HAP-1 (cell line): Measurements from ENCODE around the gene ESPNL.

Source experiments
- DNase-seq, 2 experiments: peaks; one replicate each; pipeline ENCODE4 v3.0.0-alpha.2; 2016 to 2020; ENCODE audit warnings: low spot score in 2 of 2
- H3K27me3 ChIP-seq: fragments of 250-450 bp; sonication (Bioruptor Pico); 2 replicates; pipeline ENCODE4 v1.5.1; 2020; ENCODE audit warnings: low read depth, mild to moderate bottlenecking, moderate library complexity
- H3K36me3 ChIP-seq: fragments of 250-450 bp; sonication (Bioruptor Pico); replicated peaks from 2 replicates; pipeline ENCODE4 v1.5.1; 2020; ENCODE audit warnings: mild to moderate bottlenecking
- H3K4me1 ChIP-seq: fragments of 250-450 bp; sonication (Bioruptor Pico); 2 replicates; pipeline ENCODE4 v1.5.1; 2020; ENCODE audit warnings: mild to moderate bottlenecking
- H3K4me3 ChIP-seq: fragments of 250-450 bp; sonication (Bioruptor Pico); 2 replicates; pipeline ENCODE4 v1.5.1; 2020; ENCODE audit warnings: mild to moderate bottlenecking, moderate library complexity
- H3K9me3 ChIP-seq: fragments of 250-450 bp; sonication (Bioruptor Pico); 2 replicates; pipeline ENCODE4 v1.5.1; 2020; ENCODE audit warnings: mild to moderate bottlenecking, moderate library complexity
- in situ Hi-C: fragments of 300-500 bp; cut with MboI; formaldehyde crosslinking; loops from 3 replicates; pipeline ENCODE4 v1.14.3; 2020; ENCODE audit warnings: low sequenced_read_pairs, inconsistent platforms, mixed read lengths

ESPNL gene

DNA sequence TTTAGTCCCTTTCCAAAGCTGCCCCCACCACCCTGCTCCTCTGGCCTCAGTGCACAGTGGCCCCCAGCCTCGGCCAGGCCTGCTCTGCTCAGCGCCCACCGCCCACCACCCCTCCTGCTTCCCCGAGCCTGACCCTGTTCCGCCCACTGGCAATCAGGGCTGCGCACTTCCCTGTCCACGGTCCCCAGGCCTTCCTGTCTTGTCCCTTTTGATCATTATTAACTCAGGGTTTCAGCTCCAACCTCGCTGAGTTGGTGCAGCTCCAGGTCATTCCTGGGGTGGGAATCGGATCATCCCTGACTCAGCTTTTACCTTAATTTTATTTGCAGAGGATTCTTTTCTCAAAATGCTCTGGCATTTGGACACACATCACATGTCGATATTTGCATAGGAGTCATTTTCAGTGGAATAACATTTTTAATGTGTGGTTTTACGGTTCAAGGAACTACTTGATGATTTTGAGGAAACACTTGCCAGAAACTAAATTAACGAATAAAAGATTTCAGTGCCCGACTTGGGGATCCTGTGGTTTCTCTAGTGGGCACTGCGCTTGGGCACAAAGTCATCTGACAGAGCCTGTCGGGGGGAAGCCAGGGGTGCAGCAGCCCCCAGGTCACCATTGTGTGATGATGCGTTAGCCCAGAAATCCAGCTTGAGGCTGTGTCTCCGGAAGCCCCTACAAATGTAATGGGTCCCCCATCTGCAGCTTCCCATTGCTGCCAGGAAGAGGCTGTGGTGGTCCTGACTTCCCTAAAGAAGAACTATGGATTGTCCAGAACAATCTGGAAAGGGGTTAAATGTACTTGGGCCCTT lies 1.0 kb upstream of the ESPNL start:
- in situ Hi-C loops, result no loop called here
- DNase-seq, result no peak
- peaks cover 10% of the 10 kb centered on the region; the same call in 1 of the 2 replicates for H3K36me3 ChIP-seq
- H3K4me3 ChIP-seq, result no peak overlapping the region
- H3K4me1 ChIP-seq, result 0 out of 2 replicates have a peak, but pooled peaks cover 3% of the 10 kb centered on the region
- no peaks in the 10 kb centered on the region for H3K9me3 ChIP-seq
- no peaks in the 10 kb centered on the region for H3K27me3 ChIP-seq

DNA sequence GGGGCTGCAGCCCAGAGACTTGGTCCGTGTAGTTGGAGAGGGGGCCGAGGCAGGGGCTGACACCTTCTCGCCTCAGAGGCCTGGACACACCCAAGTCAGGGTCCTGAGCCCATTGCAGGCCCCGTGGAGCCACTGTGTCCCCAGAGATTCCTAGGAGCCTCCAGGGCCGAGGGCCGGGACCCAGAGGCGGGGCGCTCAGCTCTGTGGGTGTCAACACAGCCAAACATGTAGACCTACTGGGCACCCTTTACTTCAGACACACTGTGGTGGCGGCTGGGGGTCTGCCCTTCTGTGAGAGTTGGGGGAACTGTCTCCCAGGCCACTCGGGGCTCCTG lies 459 bp upstream of the ESPNL start:
- in situ Hi-C loops, result no loop called here
- Histone ChIP-seq H3K36me3 (peaks cover 10% of the 10 kb centered on the region; the same call in 1 of the 2 replicates), H3K27me3 (no peaks in the 10 kb centered on the region)

DNA sequence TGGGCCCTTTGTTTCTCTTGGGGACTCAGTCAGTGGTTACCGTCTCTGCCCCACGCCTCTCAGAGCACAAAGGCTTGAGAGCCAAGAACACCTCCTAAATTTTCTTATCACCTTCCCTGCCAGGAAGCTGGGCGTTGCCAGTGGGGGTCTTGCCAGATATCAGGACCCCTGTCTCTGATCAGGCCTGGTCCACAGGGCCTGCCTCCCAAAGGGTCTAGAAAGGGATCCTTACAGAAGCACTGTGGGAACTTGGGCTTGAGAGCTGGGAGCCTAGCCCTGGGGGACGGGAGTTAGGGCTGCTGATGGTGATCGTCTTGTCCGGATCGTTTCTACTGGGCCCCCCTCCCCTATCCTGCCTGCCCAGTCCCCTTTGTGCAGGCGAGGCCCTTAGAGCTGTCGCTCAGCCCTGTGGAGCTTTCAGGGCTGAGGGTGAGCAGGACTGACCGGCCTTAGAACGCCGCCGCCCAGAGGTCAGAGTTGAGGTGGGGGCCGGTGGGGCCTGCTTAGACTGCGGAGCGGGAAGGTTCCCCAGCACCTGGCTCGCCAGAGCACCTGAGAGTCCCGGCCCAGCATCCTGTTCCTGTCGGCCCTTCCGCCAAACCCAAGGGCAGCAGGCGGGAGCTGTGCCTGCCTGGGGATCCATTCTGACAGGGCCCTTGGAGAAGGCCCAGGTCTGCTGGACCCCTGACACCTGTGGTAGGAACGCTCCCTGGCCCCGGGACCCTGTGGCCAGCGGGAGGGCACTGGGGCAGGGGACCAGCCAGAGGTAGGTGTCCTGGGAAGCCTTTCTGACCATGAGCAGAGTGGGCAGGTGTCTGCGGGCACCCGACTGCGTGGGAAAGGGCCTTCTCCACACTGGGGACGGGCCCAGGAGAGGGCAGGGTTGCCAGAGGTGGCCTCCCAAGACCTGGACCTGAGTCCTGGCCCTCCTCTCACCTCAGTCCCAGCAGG lies 956 bp downstream of the ESPNL start:
- Histone ChIP-seq H3K9me3 (no peaks in the 10 kb centered on the region), H3K4me1 (0 out of 2 replicates have a peak, but pooled peaks cover 3% of the 10 kb centered on the region), H3K4me3 (no peak overlapping the region), H3K27me3 (no peaks in the 10 kb centered on the region), H3K36me3 (peaks cover 4% of the 10 kb centered on the region; the same call in 1 of the 2 replicates)
- DNase-seq, result no peak
- in situ Hi-C loops, result no loop called here

More for the DNA sequence above, 459 bp upstream of the ESPNL start:
- H3K4me1 ChIP-seq, result 0 out of 2 replicates have a peak, but pooled peaks cover 3% of the 10 kb centered on the region
- H3K4me3 ChIP-seq, result no peak overlapping the region
- no peaks in the 10 kb centered on the region for H3K9me3 ChIP-seq
- DNase-seq, result no peak

DNA sequence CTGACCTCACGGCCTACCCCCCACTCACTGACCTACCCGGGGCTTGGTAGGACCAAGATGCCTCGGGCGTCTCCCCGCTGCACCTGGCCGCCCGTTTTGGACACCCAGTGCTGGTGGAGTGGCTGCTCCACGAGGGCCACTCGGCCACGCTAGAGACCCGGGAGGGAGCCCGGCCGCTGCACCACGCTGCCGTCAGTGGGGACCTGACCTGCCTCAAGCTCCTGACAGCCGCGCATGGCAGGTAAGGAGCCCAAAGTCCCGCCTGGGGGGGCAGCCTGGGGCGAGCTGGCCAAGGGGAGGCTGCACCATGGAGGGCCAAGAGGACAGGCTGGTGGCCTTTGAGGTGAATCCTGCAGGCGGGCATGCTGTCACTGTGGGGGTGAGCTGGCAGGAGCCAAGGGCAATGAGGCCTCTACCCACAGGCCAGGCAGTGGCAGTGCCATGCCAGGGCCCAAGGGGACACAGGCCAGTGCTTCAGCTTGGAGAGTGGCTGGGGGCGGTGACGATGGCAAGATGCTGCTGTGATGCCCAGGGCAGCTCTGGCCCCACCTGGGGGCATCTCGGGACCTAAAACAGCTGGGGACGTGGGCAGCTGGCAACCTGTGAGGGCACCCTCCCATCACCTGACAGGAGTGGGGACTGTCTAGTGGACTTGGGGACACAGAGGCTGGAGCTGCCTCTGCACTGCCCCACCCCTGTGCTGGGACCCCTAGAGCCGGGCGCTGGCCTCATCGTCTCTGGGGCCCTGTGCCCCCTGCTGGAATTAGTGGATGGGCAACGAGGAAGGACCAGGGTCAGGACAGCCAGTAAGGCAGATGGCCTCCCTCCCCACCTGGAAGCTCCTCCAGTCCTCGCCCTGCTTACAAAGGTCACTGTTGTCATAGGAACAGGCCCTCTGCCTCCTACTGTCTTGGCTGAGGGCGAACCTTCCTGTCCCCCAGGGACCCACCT lies 2.0 kb downstream of the ESPNL start:
- no peak for DNase-seq
- Histone ChIP-seq H3K36me3 (no peaks in the 10 kb centered on the region), H3K9me3 (no peaks in the 10 kb centered on the region), H3K27me3 (no peaks in the 10 kb centered on the region), H3K4me3 (no peak overlapping the region), H3K4me1 (0 out of 2 replicates have a peak, but pooled peaks cover 3% of the 10 kb centered on the region)
- in situ Hi-C loops, result no loop called here

DNA sequence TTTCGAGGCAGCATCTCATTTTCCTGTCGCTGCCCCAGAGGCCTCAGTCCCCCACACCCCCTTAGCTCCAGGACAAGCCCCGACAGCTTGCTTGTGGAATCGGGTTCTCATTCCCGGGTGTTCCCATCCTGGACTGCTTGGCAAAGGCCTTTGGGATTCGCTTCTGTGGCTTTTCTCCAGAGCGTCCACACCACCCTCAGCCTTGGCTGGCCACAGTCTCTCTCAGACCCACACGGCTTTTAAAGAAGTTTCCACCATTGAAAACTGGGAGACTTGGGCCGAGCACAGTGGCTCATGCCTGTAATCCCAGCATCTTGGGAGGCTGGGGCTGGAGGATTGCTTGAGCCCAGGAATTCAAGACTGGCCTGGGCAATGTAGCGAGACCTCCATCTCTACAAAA lies 2.7 kb downstream of the ESPNL start:
- no peak overlapping the region for H3K4me3 ChIP-seq
- no peaks in the 10 kb centered on the region for H3K27me3 ChIP-seq
- no peaks in the 10 kb centered on the region for H3K36me3 ChIP-seq
- in situ Hi-C loops, result no loop called here
- H3K4me1 ChIP-seq, result 0 out of 2 replicates have a peak, but pooled peaks cover 3% of the 10 kb centered on the region
- H3K9me3 ChIP-seq, result no peaks in the 10 kb centered on the region
- no peak for DNase-seq

DNA sequence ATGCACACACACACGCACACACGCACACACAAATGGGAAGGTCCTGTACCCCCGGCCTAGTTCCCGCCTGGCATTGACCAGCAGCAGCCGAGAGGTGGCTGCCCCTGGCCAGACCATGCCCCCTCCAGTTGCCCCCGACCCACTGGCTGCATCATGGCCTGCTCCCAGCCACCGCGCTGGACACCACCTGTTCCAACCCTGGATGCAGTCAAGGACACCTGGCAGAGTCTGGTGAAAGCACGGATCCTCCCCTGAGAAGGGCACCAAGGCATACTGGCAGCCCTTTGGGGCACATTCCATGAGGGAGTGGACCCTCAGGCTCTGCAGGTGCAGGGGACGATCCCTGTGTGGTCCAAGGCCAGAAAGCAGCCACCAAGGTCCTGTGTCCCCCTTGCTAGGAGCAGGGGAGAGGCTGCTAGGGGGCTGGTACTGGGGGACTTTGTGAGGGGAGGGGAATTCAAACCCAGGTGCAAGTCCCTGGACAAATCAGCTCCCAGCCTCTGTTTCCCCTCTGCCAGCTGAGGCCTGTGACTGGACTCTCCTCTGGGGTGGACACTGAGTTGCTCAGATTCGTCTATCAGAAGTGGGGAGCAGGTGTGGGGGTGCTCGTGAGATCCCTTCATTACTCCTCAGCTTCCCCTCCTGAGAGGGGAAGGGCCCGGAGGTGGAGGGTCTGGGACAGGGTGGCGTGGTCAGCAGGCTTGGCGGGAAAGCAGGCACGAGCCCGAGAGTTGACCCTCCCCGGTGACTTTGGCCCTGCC lies 3.5 kb downstream of the ESPNL start:
- Histone ChIP-seq H3K36me3 (no peaks in the 10 kb centered on the region), H3K9me3 (no peaks in the 10 kb centered on the region), H3K4me1 (0 out of 2 replicates have a peak, but pooled peaks cover under 1% of the 10 kb centered on the region), H3K27me3 (no peaks in the 10 kb centered on the region), H3K4me3 (no peak overlapping the region)
- in situ Hi-C loops, result no loop called here
- DNase-seq, result no peak

DNA sequence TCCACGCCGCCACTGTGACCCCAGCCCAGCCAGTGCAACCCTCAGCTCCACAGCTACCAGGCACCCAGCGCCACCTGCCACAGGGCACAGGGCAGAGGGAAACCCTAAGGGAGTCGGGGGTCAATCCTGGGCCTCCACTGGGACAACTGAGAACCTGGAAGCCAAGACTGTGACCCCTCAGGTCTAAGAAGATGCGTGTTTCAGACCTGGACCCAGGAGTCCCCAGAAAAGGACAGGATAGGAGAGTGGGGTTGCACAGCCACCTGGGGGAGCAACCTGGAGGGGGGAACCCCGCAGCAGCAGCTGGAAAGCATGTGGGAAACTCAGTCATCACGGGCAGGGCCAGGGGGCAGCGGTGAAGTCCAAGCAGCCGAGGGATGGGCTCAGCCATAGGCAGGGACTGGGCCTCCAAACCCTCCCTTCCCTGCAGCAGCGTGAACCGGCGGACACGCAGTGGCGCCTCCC lies 4.1 kb downstream of the ESPNL start:
- Histone ChIP-seq H3K36me3 (no peaks in the 10 kb centered on the region), H3K4me1 (no peaks in the 10 kb centered on the region), H3K9me3 (no peaks in the 10 kb centered on the region), H3K27me3 (no peaks in the 10 kb centered on the region), H3K4me3 (no peak overlapping the region)
- no peak for DNase-seq
- in situ Hi-C loops, result no loop called here

DNA sequence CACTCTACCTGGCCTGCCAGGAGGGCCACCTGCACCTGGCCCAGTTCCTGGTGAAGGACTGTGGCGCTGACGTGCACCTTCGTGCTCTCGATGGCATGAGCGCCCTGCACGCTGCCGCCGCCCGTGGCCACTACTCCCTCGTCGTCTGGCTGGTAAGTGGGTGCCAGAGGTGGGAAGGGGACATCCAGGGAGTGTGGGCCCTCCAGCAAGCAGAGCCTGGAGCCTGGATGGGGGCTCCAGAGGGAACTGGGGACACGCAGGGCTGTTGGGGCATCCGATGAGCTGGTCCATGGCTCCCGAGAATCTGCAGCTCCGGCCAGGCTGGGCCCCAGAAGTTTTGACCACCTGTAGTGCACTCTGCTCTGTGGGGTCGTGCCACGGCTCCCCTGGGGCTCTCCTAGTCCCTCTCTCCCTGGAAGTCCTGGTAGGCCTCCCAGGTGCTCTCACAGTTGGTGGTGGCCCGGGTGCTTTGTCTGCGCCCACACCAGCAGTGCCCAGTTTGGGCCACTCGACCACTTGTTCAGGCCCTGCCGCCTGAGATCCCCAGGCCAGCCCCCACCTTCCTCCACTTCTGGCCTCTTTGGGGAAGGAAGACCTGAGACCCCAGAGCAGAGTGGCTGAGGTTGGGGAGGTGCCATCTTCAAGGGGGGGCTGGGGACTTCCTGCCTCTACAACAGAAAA lies 4.7 kb downstream of the ESPNL start:
- Histone ChIP-seq H3K4me3 (no peak overlapping the region), H3K4me1 (no peaks in the 10 kb centered on the region), H3K27me3 (no peaks in the 10 kb centered on the region), H3K36me3 (no peaks in the 10 kb centered on the region), H3K9me3 (no peaks in the 10 kb centered on the region)
- in situ Hi-C loops, result no loop called here
- peak in 1 of 2 experiments; percentile 5 for DNase-seq

DNA sequence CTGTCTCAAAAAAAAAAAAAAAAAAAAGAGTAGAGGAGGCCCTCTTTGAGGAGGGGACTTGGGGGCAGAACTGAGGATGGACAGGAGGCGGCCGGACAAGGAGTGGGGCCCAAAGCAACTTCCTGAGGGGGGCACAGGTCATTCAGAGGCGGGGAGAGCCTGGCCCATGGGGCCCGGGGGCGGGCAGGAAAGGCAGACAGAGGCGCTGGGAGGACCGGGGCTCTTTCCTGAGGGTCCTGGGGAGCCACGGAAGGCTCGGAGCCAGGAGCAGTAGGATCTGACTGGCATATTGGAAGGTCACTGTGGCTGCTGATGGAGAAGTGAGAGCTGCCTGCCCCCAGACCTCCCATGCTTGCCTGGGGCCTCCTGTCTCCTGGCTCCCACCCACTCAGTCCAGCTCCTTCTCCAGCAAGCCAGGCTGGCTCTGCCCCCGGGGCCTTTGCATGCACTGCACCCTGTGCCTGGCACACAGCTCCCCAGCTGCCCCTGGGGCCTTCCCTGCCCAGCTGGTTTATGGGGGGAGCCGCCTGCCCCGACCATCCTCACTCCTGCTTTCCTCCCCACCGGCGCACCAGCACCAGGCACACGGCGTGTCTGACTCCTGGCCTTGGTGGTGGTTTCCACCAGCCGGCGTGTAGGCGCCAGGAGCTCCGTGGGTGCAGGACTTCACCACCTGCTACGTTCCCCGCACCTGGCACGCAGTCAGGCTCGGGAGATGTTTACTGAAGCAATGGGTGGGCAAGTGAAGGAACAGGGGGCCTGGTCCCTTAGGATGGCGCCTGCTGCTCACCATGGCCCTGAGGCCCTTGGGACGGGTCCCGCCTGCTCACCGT lies 5.6 kb downstream of the ESPNL start:
- Histone ChIP-seq H3K4me3 (no peak overlapping the region), H3K9me3 (no peaks in the 10 kb centered on the region), H3K36me3 (no peaks in the 10 kb centered on the region), H3K4me1 (no peaks in the 10 kb centered on the region), H3K27me3 (no peaks in the 10 kb centered on the region)
- in situ Hi-C loops, result no loop called here
- DNase-seq, result peak in 1 of 2 experiments; percentile 5

DNA sequence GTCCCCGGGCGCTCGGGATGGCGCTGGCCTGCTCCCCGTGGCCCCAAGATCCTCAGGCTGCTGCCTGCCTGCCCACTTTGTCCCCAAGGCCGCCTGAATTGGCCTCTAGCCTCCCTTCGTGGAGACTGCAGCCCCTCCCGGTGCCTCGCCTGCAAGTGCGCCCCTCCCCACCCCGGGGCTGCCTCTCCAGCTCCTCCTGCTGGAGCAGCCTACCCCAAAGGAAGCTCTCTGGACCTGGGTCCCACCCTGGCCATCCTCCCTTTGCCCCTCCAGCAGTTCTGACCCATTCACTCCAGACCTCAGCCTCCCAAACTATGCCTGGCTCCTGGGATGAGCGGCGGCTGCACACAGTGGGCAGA lies 6.2 kb downstream of the ESPNL start:
- Histone ChIP-seq H3K36me3 (no peaks in the 10 kb centered on the region), H3K4me3 (no peak overlapping the region), H3K4me1 (no peaks in the 10 kb centered on the region), H3K27me3 (no peaks in the 10 kb centered on the region), H3K9me3 (no peaks in the 10 kb centered on the region)
- DNase-seq, result peak in 1 of 2 experiments; percentile 14
- in situ Hi-C loops, result no loop called here

DNA sequence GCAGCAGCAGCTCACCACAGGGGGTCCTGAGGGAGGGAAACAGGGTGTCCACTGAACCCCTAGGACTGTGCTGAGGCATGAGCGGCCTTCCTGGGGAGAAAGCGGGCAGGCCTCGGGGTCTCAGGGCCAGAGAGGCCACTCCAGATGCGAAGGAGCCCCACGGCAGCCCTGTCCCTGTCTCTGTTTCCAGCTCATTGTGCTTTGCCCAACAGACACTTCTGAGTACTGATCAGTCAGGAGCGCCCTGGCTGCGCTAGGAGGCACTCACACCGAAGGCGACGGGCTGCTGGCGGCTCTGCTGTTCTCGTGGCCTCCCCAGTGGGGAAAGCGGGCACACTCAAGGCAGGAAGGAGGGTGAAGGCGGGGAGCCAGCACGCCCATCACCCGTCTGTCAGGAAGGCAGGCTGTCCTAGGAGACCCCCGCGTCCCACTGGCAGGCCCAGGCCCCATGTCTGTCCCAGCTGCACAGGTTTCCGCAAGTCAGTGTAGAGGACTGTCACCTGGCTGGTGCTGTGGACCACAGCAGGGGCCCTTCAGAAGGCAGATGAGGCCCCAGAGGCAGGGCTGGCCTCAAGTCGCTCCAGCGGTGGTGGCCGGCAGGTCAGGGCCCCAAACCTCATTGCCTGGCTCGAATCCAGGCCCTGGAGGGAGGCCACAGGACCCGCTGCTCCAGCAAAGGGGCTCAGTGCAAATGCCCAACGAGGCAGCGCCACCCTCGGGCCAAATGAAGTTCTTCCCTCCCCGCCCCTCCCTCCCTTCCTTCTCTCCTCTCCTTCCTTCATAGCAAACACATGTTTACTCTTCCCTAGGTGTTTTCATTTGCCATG lies 6.8 kb downstream of the ESPNL start:
- H3K4me3 ChIP-seq, result no peak overlapping the region

More for the DNA sequence above, 6.8 kb downstream of the ESPNL start:
- peak in 1 of 2 experiments; percentile 62 for DNase-seq
- Histone ChIP-seq H3K36me3 (no peaks in the 10 kb centered on the region), H3K27me3 (no peaks in the 10 kb centered on the region), H3K4me1 (no peaks in the 10 kb centered on the region), H3K9me3 (no peaks in the 10 kb centered on the region)
- in situ Hi-C loops, result no loop called here
